Endothelial cell of umbilical vein (primary cell): ENCODE data around the gene PLAAT2.

Experiments
- CTCF ChIP-seq, 2 donors: IDR thresholded peaks; 1 replicate in 1 of 2; 2 replicates in 1 of 2; pipeline ENCODE4 v1.5.1; 2011; ENCODE audit warnings: low read length in 2 of 2, mild to moderate bottlenecking in 2 of 2, moderate library complexity in 2 of 2, control low read depth in 1 of 2, inconsistent platforms in 1 of 2, low read depth in 1 of 2; ENCODE audit not compliant: insufficient read depth in 1 of 2; ENCODE audit errors: extremely low read depth in 1 of 2
- GATA2 ChIP-seq: IDR thresholded peaks from 2 replicates; pipeline ENCODE4 v1.7.0; 2011; ENCODE audit warnings: low read depth, mild to moderate bottlenecking, moderate library complexity, mixed read lengths, low read length; ENCODE audit not compliant: insufficient read length, insufficient read depth
- MAX ChIP-seq: IDR thresholded peaks from 2 replicates; pipeline ENCODE4 v1.6.1; 2011; ENCODE audit not compliant: insufficient read depth, insufficient read length
- POLR2A ChIP-seq: IDR thresholded peaks from 2 replicates; pipeline ENCODE4 v1.6.1; 2012; ENCODE audit warnings: low read depth, mild to moderate bottlenecking, control low read depth, low read length
- POLR2AphosphoS5 ChIP-seq: IDR thresholded peaks from 2 replicates; pipeline ENCODE4 v1.6.1; 2012; ENCODE audit warnings: low read depth, mild to moderate bottlenecking, control low read depth, low read length, moderate library complexity; ENCODE audit not compliant: insufficient read depth

DNA sequence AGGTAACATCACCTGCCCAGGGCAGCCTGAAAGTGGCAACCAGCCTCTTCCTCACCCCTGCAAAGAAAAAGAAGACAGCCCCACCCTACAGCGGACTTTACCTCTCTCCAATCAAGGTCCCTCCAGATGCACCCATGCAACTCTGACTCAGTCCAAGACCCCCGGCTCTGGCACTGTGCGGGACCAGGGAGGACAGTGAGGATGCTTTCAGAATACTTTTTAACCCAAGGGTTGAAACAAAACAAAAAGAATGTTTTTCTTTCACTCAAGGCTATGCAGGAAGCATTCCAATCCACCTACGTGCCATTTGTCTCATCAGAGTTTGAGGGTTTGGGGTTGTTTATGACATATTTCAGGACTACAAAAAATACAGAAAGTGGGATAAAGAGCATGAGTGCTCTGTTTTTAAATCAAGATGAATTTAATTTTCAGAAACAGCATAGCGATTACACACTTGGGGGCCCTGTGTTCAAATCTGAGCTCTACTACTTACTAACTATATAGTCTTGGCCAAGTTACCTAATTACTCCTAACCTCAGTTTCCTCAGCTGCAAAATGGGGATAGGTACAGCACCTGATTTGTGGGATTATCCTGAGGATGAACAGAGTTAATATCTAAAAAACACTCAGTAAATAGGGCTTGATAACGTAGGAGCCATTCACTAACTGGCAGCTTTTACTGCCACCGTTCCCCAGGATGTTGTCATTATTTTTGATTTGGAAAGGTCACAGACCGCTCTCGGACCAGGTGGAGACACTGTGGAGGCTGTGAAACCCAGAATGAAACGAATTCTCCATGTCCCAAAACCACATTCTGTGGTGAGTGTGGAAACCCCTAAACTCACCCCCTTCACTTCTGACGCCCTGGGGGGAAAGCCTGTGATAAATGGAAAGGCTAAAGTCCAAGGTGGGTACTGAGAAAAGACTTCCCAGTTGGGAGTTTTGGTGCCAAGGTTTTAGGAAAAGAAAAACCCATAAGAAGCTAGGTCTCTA, 45.5 kb upstream of the PLAAT2 start:
- TF ChIP-seq MAX (no peak), CTCF (IDR thresholded peaks at IDR 0.05; ENCODE audit: extremely low read depth in 1 of 2, insufficient read depth in 1 of 2, low read depth in 1 of 2, low read length in 2 of 2) (no peak), POLR2A (no peak), GATA2 (no peak), POLR2AphosphoS5 (no peak)
